ENCODE data around the gene FAF1. TPM values are rescaled to one million over a fixed set of nuclear protein-coding genes. Genes with fewer than 3 reads are reported as not detected.

The FAF1 gene
- total RNA-seq, 1 donor from 2014 or later = 46.4 TPM

GRCh38 chr1:50450861-50451653 lies 509.0 kb downstream of the FAF1 start:
- no peaks in the 10 kb centered on the region for H3K27me3 ChIP-seq
- intact Hi-C loops (cut with DNase I) = no loop called here
- no peak for ATAC-seq
- H3K4me3 ChIP-seq = no peak overlapping the region
- DNase-seq = no peak
- H3K27ac ChIP-seq = no peak overlapping the region
- H3K9me3 ChIP-seq = no peaks in the 10 kb centered on the region
- peaks cover 5% of the 10 kb centered on the region for H3K36me3 ChIP-seq
- TF ChIP-seq CTCF (IDR thresholded peaks at IDR 0.05) = no peak
- H3K4me1 ChIP-seq = no peaks in the 10 kb centered on the region

- Histone ChIP-seq H3K27me3 (no peaks in the 10 kb centered on the region), H3K36me3 (peaks cover 7% of the 10 kb centered on the region), H3K27ac (no peak overlapping the region), H3K4me3 (no peak overlapping the region), H3K9me3 (no peaks in the 10 kb centered on the region), H3K4me1 (no peaks in the 10 kb centered on the region)
- TF ChIP-seq CTCF (IDR thresholded peaks at IDR 0.05) = no peak
- ATAC-seq = no peak
- intact Hi-C loops (cut with DNase I) = no loop called here
- DNase-seq = no peak
These were observed 512.1 kb downstream of the FAF1 start for GRCh38 chr1:50447961-50448360.

- TF ChIP-seq CTCF (IDR thresholded peaks at IDR 0.05) = no peak
- peaks cover 23% of the 10 kb centered on the region for H3K36me3 ChIP-seq
- intact Hi-C loops (cut with DNase I) = no loop called here
- no peak for DNase-seq
- no peaks in the 10 kb centered on the region for H3K4me1 ChIP-seq
- H3K27ac ChIP-seq = no peak overlapping the region
- H3K9me3 ChIP-seq = no peaks in the 10 kb centered on the region
- no peaks in the 10 kb centered on the region for H3K27me3 ChIP-seq
- no peak for ATAC-seq
- no peak overlapping the region for H3K4me3 ChIP-seq
These were observed 518.9 kb downstream of the FAF1 start for GRCh38 chr1:50441183-50441582.

- no peaks in the 10 kb centered on the region for H3K4me1 ChIP-seq
- intact Hi-C loops (cut with DNase I) = no loop called here
- DNase-seq (no peak), ATAC-seq (no peak)
- no peak overlapping the region for H3K27ac ChIP-seq
- H3K9me3 ChIP-seq = no peaks in the 10 kb centered on the region
- no peak overlapping the region for H3K4me3 ChIP-seq
- TF ChIP-seq CTCF (IDR thresholded peaks at IDR 0.05) = no peak
- peaks cover 23% of the 10 kb centered on the region for H3K36me3 ChIP-seq
- no peaks in the 10 kb centered on the region for H3K27me3 ChIP-seq
These were observed 521.1 kb downstream of the FAF1 start for GRCh38 chr1:50438945-50439344.

GRCh38 chr1:50436489-50436888 lies 523.6 kb downstream of the FAF1 start:
- DNase-seq = no peak
- Histone ChIP-seq H3K9me3 (no peaks in the 10 kb centered on the region), H3K4me3 (no peak overlapping the region), H3K36me3 (peaks cover 16% of the 10 kb centered on the region), H3K4me1 (no peaks in the 10 kb centered on the region), H3K27ac (no peak overlapping the region), H3K27me3 (peaks cover 15% of the 10 kb centered on the region)
- ATAC-seq = no peak
- no peak for TF ChIP-seq CTCF (IDR thresholded peaks at IDR 0.05)
- intact Hi-C loops (cut with DNase I) = no loop called here
